NB4 (cell line): Measurements from ENCODE around the gene LTBP1.

ENCODE experiments used
- DNase-seq: peaks from one replicate; pipeline ENCODE4 v3.0.0; 2010; ENCODE audit warnings: low read depth
- H3K4me3 ChIP-seq: one replicate; pipeline ENCODE4 v1.5.1; 2011; ENCODE audit warnings: mild to moderate bottlenecking, low read depth, low read length, moderate library complexity
- MAX ChIP-seq: IDR thresholded peaks from 2 replicates; pipeline ENCODE4 v1.6.1; 2011; ENCODE audit warnings: low read depth, low read length
- MYC ChIP-seq: IDR thresholded peaks from 2 replicates; pipeline ENCODE4 v1.6.1; 2011; ENCODE audit warnings: low read depth, low read length
- POLR2A ChIP-seq: IDR thresholded peaks from 2 replicates; pipeline ENCODE4 v1.6.1; 2011; ENCODE audit warnings: mild to moderate bottlenecking; ENCODE audit not compliant: insufficient read length; ENCODE audit errors: extremely low read depth
- TF ChIP-seq, protein P1 (sequence below): IDR thresholded peaks from one replicate; pipeline ENCODE4 v1.5.1; 2012; ENCODE audit warnings: low read depth, low read length

Gene LTBP1

GRCh38 chr2:33267043-33267442 lies 320.3 kb downstream of the LTBP1 start:
- no peak overlapping the region for H3K4me3 ChIP-seq
- no peak for DNase-seq
- TF ChIP-seq POLR2A, result no peak
- no peak for TF ChIP-seq MAX
- TF ChIP-seq MYC, result no peak
- TF ChIP-seq, protein P1, sequence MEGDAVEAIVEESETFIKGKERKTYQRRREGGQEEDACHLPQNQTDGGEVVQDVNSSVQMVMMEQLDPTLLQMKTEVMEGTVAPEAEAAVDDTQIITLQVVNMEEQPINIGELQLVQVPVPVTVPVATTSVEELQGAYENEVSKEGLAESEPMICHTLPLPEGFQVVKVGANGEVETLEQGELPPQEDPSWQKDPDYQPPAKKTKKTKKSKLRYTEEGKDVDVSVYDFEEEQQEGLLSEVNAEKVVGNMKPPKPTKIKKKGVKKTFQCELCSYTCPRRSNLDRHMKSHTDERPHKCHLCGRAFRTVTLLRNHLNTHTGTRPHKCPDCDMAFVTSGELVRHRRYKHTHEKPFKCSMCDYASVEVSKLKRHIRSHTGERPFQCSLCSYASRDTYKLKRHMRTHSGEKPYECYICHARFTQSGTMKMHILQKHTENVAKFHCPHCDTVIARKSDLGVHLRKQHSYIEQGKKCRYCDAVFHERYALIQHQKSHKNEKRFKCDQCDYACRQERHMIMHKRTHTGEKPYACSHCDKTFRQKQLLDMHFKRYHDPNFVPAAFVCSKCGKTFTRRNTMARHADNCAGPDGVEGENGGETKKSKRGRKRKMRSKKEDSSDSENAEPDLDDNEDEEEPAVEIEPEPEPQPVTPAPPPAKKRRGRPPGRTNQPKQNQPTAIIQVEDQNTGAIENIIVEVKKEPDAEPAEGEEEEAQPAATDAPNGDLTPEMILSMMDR, result no peak

DNA sequence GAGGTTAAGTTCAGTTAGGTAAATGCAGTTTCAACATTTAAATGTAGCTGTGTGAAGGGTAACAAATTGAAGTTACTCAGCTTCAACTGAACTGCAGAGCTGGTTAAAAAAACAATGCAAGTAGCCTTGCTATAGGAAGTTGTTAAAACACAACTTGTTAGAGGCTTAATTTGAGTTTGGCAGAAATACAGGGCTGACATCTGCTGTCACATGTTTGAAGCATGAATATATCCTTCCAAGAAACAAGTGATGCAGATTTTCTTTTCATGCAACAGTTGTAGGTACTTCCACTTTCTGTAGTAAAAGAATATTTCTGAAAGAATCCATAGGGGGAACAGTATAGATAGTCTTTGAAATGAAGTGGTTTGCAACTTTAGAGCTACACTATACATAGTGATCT lies 321.0 kb downstream of the LTBP1 start:
- H3K4me3 ChIP-seq, result no peak overlapping the region
- no peak for DNase-seq
- no peak for TF ChIP-seq POLR2A
- no peak for TF ChIP-seq MYC
- TF ChIP-seq, protein P1, result no peak
- no peak for TF ChIP-seq MAX

DNA sequence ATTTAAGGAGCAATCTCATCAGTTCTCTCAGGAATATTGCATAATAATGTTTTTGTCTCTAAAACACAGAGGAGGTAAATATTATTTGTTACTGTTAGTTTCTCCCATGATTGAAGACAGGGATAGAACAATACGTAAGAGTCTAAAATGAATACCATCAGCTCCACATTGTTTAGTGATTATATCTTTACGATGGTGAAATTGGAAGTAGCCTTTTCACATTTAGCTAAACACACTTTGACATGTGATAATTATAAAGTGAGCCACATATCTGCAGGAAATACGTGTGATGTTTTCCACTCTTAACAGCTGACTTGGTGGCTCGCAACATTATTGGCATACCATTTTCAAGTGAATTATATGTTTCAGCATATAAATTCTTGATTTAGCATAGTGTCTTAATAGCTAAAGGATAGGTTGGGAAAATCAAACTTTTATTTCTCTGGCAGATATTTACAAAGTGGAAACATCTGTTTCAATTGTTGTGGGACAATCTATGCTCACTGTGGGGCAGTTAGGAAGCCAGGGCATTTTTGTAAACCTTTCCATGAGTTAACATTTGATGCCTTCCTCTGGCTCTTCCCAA lies 321.6 kb downstream of the LTBP1 start:
- no peak overlapping the region for H3K4me3 ChIP-seq
- DNase-seq, result no peak
- TF ChIP-seq, protein P1, result no peak
- TF ChIP-seq MAX (no peak), POLR2A (no peak), MYC (no peak)

DNA sequence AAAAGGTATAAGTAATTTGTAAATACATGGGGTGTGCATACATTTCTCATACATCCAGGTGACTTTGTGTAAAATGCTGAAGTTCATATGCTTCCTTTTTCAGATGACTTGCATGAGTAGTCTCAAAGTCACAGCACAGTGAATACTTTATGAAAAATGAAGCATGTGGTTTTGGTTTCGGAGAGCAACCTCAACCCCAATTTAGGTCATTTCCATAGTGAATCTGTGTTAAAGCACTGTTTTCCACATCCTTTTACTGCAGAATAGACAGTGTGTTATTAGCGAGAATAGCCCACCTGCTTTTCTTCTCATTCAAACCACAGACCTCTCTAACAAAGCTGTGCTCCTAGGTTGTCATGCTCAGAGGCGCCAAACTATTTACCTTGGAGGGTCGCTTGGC lies 325.2 kb downstream of the LTBP1 start:
- H3K4me3 ChIP-seq, result no peak overlapping the region
- no peak for DNase-seq

DNA sequence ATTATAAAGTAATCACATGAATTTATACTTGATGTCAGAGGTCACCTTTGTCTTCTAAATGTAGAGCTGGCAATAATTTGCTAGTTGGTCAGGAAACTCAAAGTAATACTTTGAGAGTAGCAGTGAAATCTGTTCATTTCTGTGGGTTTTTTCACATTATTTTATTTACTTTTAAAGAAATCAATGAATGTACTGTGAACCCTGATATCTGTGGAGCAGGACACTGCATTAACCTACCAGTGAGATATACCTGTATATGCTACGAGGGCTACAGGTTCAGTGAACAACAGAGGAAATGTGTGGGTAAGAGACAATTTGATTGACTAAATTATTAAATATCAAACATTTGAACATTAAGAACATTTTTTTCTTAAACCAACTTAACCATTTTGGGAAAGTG lies 326.7 kb downstream of the LTBP1 start:
- no peak for DNase-seq
- H3K4me3 ChIP-seq, result no peak overlapping the region
- no peak for TF ChIP-seq MAX
- no peak for TF ChIP-seq POLR2A
- TF ChIP-seq, protein P1, result no peak
- TF ChIP-seq MYC, result no peak

More for the DNA sequence above, 325.2 kb downstream of the LTBP1 start:
- no peak for TF ChIP-seq MYC

- TF ChIP-seq POLR2A, result no peak
- TF ChIP-seq MAX, result no peak
- TF ChIP-seq MYC, result no peak
- TF ChIP-seq, protein P1, result no peak
- DNase-seq, result no peak
- no peak overlapping the region for H3K4me3 ChIP-seq
Observed at GRCh38 chr2:33274524-33274923, 327.8 kb downstream of the LTBP1 start.
